Measurements from ENCODE around the gene ACVR1B. TPM values are rescaled to one million over a fixed set of nuclear protein-coding genes. Genes with fewer than 3 reads are reported as not detected.

The ACVR1B gene
- total and polyA plus RNA-seq, 2 experiments from 2014 or later = 2.4 to 7.5 TPM

DNA sequence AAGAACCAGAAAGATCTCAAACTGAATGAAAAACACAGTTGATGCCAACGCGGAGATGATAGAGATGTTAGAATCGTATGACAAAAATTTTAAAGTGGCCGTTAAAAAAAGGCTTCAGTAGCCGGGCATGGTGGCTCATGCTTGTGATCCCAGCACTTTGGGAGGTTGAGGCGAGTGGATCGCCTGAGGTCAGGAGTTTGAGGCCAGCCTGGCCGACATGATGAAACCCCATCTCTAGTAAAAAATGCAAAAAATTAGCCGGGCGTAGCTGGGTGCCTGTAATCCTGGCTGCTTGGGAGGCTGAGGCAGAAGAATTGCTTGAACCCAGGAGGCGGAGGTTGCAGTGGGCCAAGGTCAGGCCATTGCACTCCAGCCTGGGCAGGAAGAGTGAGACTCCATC, 49.6 kb upstream of the ACVR1B start:
- Mint-ChIP-seq H3K36me3 (ENCODE audit: low read depth) (no peaks in the 10 kb centered on the region), H3K27ac (no peak overlapping the region), H3K4me3 (no peak overlapping the region), H3K27me3 (ENCODE audit: insufficient read depth, low read depth, poor library complexity) (peaks cover 10% of the 10 kb centered on the region), H3K9me3 (no peaks in the 10 kb centered on the region), H3K4me1 (peaks cover 14% of the 10 kb centered on the region)
- no peak overlapping the region for H3K27ac ChIP-seq (ENCODE audit: low read depth)
- H3K79me2 ChIP-seq (replicated peaks; ENCODE audit: insufficient read depth) = no peaks in the 10 kb centered on the region
- H3K27me3 ChIP-seq (ENCODE audit: insufficient read depth) = peaks cover 25% of the 10 kb centered on the region
- no peak for TF ChIP-seq ZNF114 (CRISPR knock-in tag; IDR thresholded peaks at IDR 0.05)
- TF ChIP-seq, protein P1, sequence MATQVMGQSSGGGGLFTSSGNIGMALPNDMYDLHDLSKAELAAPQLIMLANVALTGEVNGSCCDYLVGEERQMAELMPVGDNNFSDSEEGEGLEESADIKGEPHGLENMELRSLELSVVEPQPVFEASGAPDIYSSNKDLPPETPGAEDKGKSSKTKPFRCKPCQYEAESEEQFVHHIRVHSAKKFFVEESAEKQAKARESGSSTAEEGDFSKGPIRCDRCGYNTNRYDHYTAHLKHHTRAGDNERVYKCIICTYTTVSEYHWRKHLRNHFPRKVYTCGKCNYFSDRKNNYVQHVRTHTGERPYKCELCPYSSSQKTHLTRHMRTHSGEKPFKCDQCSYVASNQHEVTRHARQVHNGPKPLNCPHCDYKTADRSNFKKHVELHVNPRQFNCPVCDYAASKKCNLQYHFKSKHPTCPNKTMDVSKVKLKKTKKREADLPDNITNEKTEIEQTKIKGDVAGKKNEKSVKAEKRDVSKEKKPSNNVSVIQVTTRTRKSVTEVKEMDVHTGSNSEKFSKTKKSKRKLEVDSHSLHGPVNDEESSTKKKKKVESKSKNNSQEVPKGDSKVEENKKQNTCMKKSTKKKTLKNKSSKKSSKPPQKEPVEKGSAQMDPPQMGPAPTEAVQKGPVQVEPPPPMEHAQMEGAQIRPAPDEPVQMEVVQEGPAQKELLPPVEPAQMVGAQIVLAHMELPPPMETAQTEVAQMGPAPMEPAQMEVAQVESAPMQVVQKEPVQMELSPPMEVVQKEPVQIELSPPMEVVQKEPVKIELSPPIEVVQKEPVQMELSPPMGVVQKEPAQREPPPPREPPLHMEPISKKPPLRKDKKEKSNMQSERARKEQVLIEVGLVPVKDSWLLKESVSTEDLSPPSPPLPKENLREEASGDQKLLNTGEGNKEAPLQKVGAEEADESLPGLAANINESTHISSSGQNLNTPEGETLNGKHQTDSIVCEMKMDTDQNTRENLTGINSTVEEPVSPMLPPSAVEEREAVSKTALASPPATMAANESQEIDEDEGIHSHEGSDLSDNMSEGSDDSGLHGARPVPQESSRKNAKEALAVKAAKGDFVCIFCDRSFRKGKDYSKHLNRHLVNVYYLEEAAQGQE (IDR thresholded peaks at IDR 0.05; ENCODE audit: unreplicated experiment) = no peak
- no peak for TF ChIP-seq JUNB (IDR thresholded peaks at IDR 0.05; ENCODE audit: unreplicated experiment)
- no peak for TF ChIP-seq CREB1 (CRISPR knock-in tag; IDR thresholded peaks at IDR 0.05; ENCODE audit: low read depth)
- TF ChIP-seq ZNF331 (CRISPR knock-in tag; IDR thresholded peaks at IDR 0.05; ENCODE audit: low read depth) = no peak
- no peak for TF ChIP-seq POLR2AphosphoS5 (IDR thresholded peaks at IDR 0.05; ENCODE audit: low read depth)
- no peak for TF ChIP-seq STAT1 (IDR thresholded peaks at IDR 0.05; ENCODE audit: unreplicated experiment)
- TF ChIP-seq, protein P2, sequence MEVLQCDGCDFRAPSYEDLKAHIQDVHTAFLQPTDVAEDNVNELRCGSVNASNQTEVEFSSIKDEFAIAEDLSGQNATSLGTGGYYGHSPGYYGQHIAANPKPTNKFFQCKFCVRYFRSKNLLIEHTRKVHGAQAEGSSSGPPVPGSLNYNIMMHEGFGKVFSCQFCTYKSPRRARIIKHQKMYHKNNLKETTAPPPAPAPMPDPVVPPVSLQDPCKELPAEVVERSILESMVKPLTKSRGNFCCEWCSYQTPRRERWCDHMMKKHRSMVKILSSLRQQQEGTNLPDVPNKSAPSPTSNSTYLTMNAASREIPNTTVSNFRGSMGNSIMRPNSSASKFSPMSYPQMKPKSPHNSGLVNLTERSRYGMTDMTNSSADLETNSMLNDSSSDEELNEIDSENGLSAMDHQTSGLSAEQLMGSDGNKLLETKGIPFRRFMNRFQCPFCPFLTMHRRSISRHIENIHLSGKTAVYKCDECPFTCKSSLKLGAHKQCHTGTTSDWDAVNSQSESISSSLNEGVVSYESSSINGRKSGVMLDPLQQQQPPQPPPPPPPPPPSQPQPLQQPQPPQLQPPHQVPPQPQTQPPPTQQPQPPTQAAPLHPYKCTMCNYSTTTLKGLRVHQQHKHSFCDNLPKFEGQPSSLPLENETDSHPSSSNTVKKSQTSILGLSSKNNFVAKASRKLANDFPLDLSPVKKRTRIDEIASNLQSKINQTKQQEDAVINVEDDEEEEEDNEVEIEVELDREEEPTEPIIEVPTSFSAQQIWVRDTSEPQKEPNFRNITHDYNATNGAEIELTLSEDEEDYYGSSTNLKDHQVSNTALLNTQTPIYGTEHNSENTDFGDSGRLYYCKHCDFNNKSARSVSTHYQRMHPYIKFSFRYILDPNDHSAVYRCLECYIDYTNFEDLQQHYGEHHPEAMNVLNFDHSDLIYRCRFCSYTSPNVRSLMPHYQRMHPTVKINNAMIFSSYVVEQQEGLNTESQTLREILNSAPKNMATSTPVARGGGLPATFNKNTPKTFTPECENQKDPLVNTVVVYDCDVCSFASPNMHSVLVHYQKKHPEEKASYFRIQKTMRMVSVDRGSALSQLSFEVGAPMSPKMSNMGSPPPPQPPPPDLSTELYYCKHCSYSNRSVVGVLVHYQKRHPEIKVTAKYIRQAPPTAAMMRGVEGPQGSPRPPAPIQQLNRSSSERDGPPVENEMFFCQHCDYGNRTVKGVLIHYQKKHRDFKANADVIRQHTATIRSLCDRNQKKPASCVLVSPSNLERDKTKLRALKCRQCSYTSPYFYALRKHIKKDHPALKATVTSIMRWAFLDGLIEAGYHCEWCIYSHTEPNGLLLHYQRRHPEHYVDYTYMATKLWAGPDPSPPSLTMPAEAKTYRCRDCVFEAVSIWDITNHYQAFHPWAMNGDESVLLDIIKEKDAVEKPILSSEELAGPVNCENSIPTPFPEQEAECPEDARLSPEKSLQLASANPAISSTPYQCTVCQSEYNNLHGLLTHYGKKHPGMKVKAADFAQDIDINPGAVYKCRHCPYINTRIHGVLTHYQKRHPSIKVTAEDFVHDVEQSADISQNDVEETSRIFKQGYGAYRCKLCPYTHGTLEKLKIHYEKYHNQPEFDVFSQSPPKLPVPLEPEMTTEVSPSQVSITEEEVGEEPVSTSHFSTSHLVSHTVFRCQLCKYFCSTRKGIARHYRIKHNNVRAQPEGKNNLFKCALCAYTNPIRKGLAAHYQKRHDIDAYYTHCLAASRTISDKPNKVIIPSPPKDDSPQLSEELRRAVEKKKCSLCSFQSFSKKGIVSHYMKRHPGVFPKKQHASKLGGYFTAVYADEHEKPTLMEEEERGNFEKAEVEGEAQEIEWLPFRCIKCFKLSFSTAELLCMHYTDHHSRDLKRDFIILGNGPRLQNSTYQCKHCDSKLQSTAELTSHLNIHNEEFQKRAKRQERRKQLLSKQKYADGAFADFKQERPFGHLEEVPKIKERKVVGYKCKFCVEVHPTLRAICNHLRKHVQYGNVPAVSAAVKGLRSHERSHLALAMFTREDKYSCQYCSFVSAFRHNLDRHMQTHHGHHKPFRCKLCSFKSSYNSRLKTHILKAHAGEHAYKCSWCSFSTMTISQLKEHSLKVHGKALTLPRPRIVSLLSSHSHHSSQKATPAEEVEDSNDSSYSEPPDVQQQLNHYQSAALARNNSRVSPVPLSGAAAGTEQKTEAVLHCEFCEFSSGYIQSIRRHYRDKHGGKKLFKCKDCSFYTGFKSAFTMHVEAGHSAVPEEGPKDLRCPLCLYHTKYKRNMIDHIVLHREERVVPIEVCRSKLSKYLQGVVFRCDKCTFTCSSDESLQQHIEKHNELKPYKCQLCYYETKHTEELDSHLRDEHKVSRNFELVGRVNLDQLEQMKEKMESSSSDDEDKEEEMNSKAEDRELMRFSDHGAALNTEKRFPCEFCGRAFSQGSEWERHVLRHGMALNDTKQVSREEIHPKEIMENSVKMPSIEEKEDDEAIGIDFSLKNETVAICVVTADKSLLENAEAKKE (CRISPR knock-in tag; IDR thresholded peaks at IDR 0.05) = no peak
- TF ChIP-seq NANOG (IDR thresholded peaks at IDR 0.05; ENCODE audit: borderline replicate concordance) = no peak
- TF ChIP-seq EZH2 (IDR thresholded peaks at IDR 0.05; ENCODE audit: low read depth, unreplicated experiment) = no peak
- TF ChIP-seq, protein P3, sequence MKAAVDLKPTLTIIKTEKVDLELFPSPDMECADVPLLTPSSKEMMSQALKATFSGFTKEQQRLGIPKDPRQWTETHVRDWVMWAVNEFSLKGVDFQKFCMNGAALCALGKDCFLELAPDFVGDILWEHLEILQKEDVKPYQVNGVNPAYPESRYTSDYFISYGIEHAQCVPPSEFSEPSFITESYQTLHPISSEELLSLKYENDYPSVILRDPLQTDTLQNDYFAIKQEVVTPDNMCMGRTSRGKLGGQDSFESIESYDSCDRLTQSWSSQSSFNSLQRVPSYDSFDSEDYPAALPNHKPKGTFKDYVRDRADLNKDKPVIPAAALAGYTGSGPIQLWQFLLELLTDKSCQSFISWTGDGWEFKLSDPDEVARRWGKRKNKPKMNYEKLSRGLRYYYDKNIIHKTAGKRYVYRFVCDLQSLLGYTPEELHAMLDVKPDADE (IDR thresholded peaks at IDR 0.05) = no peak
- TF ChIP-seq, protein P4, sequence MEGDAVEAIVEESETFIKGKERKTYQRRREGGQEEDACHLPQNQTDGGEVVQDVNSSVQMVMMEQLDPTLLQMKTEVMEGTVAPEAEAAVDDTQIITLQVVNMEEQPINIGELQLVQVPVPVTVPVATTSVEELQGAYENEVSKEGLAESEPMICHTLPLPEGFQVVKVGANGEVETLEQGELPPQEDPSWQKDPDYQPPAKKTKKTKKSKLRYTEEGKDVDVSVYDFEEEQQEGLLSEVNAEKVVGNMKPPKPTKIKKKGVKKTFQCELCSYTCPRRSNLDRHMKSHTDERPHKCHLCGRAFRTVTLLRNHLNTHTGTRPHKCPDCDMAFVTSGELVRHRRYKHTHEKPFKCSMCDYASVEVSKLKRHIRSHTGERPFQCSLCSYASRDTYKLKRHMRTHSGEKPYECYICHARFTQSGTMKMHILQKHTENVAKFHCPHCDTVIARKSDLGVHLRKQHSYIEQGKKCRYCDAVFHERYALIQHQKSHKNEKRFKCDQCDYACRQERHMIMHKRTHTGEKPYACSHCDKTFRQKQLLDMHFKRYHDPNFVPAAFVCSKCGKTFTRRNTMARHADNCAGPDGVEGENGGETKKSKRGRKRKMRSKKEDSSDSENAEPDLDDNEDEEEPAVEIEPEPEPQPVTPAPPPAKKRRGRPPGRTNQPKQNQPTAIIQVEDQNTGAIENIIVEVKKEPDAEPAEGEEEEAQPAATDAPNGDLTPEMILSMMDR (conservative IDR thresholded peaks at IDR 0.05; ENCODE audit: low read depth in 2 of 2) = no peak
- no peak for ATAC-seq
- H3K4me1 ChIP-seq (ENCODE audit: insufficient read depth) = peaks cover 15% of the 10 kb centered on the region
- no peak overlapping the region for H3K4me3 ChIP-seq
- H3K36me3 ChIP-seq (ENCODE audit: insufficient read depth) = no peaks in the 10 kb centered on the region
- no peak overlapping the region for H3K4me2 ChIP-seq
- no peaks in the 10 kb centered on the region; the same call in 1 of the 2 replicates for H4K20me1 ChIP-seq (replicated peaks; ENCODE audit: insufficient read depth)
- peaks cover 7% of the 10 kb centered on the region for H3F3A ChIP-seq (replicated peaks; ENCODE audit: low read depth)
- DNase-seq (ENCODE audit: low spot score) = no peak
- H2AFZ ChIP-seq = no peak overlapping the region
- H3K9me2 ChIP-seq (ENCODE audit: insufficient read depth) = no peaks in the 10 kb centered on the region

Measured in GM23338 (cell line).